GM13976 (cell line): ENCODE measurements around the gene UTP20.

Experiments
- DNase-seq: peaks from one replicate; pipeline ENCODE4 v3.0.0; 2012; ENCODE audit warnings: low spot score
- CTCF ChIP-seq: IDR thresholded peaks from 2 replicates; pipeline ENCODE4 v1.5.1; 2012; ENCODE audit warnings: borderline replicate concordance, mild to moderate bottlenecking; ENCODE audit not compliant: insufficient read depth; ENCODE audit errors: extremely low read depth, missing control alignments, control extremely low read depth
- in situ Hi-C: fragments of 300-500 bp; cut with MboI; formaldehyde crosslinking; loops from one replicate; pipeline ENCODE4 v1.12.0; 2022; ENCODE audit warnings: low sequenced_read_pairs, mixed read lengths, inconsistent platforms; ENCODE audit not compliant: unreplicated experiment

UTP20 gene

GRCh38 chr12:101243074-101243473 lies 36.8 kb upstream of the UTP20 start:
- in situ Hi-C loops: no loop called here
- TF ChIP-seq CTCF: no peak
- no peak for DNase-seq

GRCh38 chr12:101243616-101244015 lies 36.3 kb upstream of the UTP20 start:
- no peak for DNase-seq
- in situ Hi-C loops: no loop called here
- TF ChIP-seq CTCF: no peak

- in situ Hi-C loops: no loop called here
- no peak for TF ChIP-seq CTCF
- no peak for DNase-seq
Observed at GRCh38 chr12:101256266-101256665, 23.6 kb upstream of the UTP20 start.

- TF ChIP-seq CTCF: no peak
- in situ Hi-C loops: no loop called here
- DNase-seq: no peak
Observed at GRCh38 chr12:101257357-101257756, 22.5 kb upstream of the UTP20 start.

GRCh38 chr12:101267111-101267510 lies 12.8 kb upstream of the UTP20 start:
- no peak for TF ChIP-seq CTCF
- in situ Hi-C loops: no loop called here
- no peak for DNase-seq

- no peak for DNase-seq
- in situ Hi-C loops: no loop called here
- TF ChIP-seq CTCF: no peak
Observed at GRCh38 chr12:101276433-101276832, 3.5 kb upstream of the UTP20 start.

- no peak for TF ChIP-seq CTCF
- DNase-seq: no peak
- in situ Hi-C loops: no loop called here
Observed at GRCh38 chr12:101277443-101277842, 2.5 kb upstream of the UTP20 start.
